ENCODE data around the gene DOK1. TPM values are rescaled to one million over a fixed set of nuclear protein-coding genes. Genes with fewer than 3 reads are reported as not detected.

DOK1 gene
- total RNA-seq, 1 experiment from 2014 or later: 21.9 TPM

- no peaks in the 10 kb centered on the region for H3K9me3 ChIP-seq
- H3K36me3 ChIP-seq: peaks cover 24% of the 10 kb centered on the region
- DNase-seq: no peak
- no peaks in the 10 kb centered on the region for H3K27me3 ChIP-seq
- no peak overlapping the region for H3K4me3 ChIP-seq
These were observed 18.2 kb upstream of the DOK1 start for GRCh38 chr2:74536166-74536950.

GRCh38 chr2:74537140-74537539 lies 17.4 kb upstream of the DOK1 start:
- DNase-seq: no peak
- H3K27me3 ChIP-seq: no peaks in the 10 kb centered on the region
- H3K36me3 ChIP-seq: peaks cover 18% of the 10 kb centered on the region
- no peak overlapping the region for H3K4me3 ChIP-seq
- no peaks in the 10 kb centered on the region for H3K9me3 ChIP-seq

- no peaks in the 10 kb centered on the region for H3K27me3 ChIP-seq
- H3K36me3 ChIP-seq: peaks cover 2% of the 10 kb centered on the region; the same call in 1 of the 2 replicates
- no peak for DNase-seq
- H3K4me3 ChIP-seq: no peak overlapping the region
- no peaks in the 10 kb centered on the region for H3K9me3 ChIP-seq
These were observed 15.6 kb upstream of the DOK1 start for GRCh38 chr2:74538881-74539339.

- H3K9me3 ChIP-seq: no peaks in the 10 kb centered on the region
- no peak overlapping the region for H3K4me3 ChIP-seq
- no peak for DNase-seq
- H3K27me3 ChIP-seq: no peaks in the 10 kb centered on the region
- no peaks in the 10 kb centered on the region for H3K36me3 ChIP-seq
These were observed 14.2 kb upstream of the DOK1 start for GRCh38 chr2:74540291-74540690.

- Histone ChIP-seq H3K27me3 (no peaks in the 10 kb centered on the region), H3K4me3 (no peak overlapping the region), H3K9me3 (no peaks in the 10 kb centered on the region), H3K36me3 (no peaks in the 10 kb centered on the region)
- DNase-seq: no peak
These were observed 11.5 kb upstream of the DOK1 start for GRCh38 chr2:74542978-74543377.

GRCh38 chr2:74544634-74545033 lies 9.9 kb upstream of the DOK1 start:
- Histone ChIP-seq H3K4me3 (no peak overlapping the region), H3K36me3 (peaks cover 2% of the 10 kb centered on the region; the same call in 1 of the 2 replicates), H3K27me3 (no peaks in the 10 kb centered on the region), H3K9me3 (no peaks in the 10 kb centered on the region)
- DNase-seq: no peak

- no peak for DNase-seq
- Histone ChIP-seq H3K4me3 (no peak overlapping the region), H3K36me3 (peaks cover 8% of the 10 kb centered on the region; the same call in 1 of the 2 replicates)
These were observed 8.5 kb upstream of the DOK1 start for GRCh38 chr2:74546004-74546403.

GRCh38 chr2:74548285-74548899 lies 6.1 kb upstream of the DOK1 start:
- H3K9me3 ChIP-seq: no peaks in the 10 kb centered on the region
- H3K36me3 ChIP-seq: peaks cover 13% of the 10 kb centered on the region
- DNase-seq: no peak
- H3K27me3 ChIP-seq: no peaks in the 10 kb centered on the region
- H3K4me3 ChIP-seq: peak overlapping the region; percentile 64

More at GRCh38 chr2:74546004-74546403, 8.5 kb upstream of the DOK1 start:
- Histone ChIP-seq H3K9me3 (no peaks in the 10 kb centered on the region), H3K27me3 (no peaks in the 10 kb centered on the region)

GRCh38 chr2:74548900-74549826 lies 5.4 kb upstream of the DOK1 start:
- Histone ChIP-seq H3K4me3 (peak overlapping the region; percentile 64), H3K36me3 (peaks cover 13% of the 10 kb centered on the region), H3K9me3 (no peaks in the 10 kb centered on the region), H3K27me3 (no peaks in the 10 kb centered on the region)
- DNase-seq: peak; percentile 83

- H3K27me3 ChIP-seq: no peaks in the 10 kb centered on the region
- DNase-seq: no peak
- no peak overlapping the region for H3K4me3 ChIP-seq
- no peaks in the 10 kb centered on the region for H3K9me3 ChIP-seq
- H3K36me3 ChIP-seq: peaks cover 13% of the 10 kb centered on the region
These were observed 4.3 kb upstream of the DOK1 start for GRCh38 chr2:74550231-74550630.

GRCh38 chr2:74551530-74551929 lies 3.0 kb upstream of the DOK1 start:
- H3K27me3 ChIP-seq: no peaks in the 10 kb centered on the region
- peaks cover 13% of the 10 kb centered on the region for H3K36me3 ChIP-seq
- DNase-seq: no peak
- no peaks in the 10 kb centered on the region for H3K9me3 ChIP-seq
- H3K4me3 ChIP-seq: no peak overlapping the region

GRCh38 chr2:74551942-74552913 lies 2.3 kb upstream of the DOK1 start:
- peaks cover 13% of the 10 kb centered on the region for H3K36me3 ChIP-seq
- H3K9me3 ChIP-seq: no peaks in the 10 kb centered on the region
- no peak for DNase-seq
- H3K27me3 ChIP-seq: no peaks in the 10 kb centered on the region
- peak overlapping the region; percentile 73 for H3K4me3 ChIP-seq

GRCh38 chr2:74552914-74553811 lies 1.4 kb upstream of the DOK1 start:
- Histone ChIP-seq H3K9me3 (no peaks in the 10 kb centered on the region), H3K4me3 (peak overlapping the region; percentile 73), H3K27me3 (no peaks in the 10 kb centered on the region), H3K36me3 (peaks cover 13% of the 10 kb centered on the region)
- peak; percentile 59 for DNase-seq

- DNase-seq: no peak
- no peaks in the 10 kb centered on the region for H3K9me3 ChIP-seq
- H3K4me3 ChIP-seq: peak overlapping the region; percentile 73
- no peaks in the 10 kb centered on the region for H3K27me3 ChIP-seq
- peaks cover 8% of the 10 kb centered on the region for H3K36me3 ChIP-seq
These were observed 456 bp downstream of the DOK1 start for GRCh38 chr2:74554820-74555531.
